Hepatocyte (in vitro differentiated cells): ENCODE measurements around the gene SYT7. TPM values are rescaled to one million over a fixed set of nuclear protein-coding genes. Genes with fewer than 3 reads are reported as not detected.
"Not testable (repeated sequence)": the region's sequence is repeated elsewhere in the genome, so short reads cannot be mapped to it uniquely, and the experiment has no call there.

Experiments
- DNase-seq: peaks from one replicate; pipeline ENCODE4 v3.0.0-alpha.2; 2016; ENCODE audit warnings: low spot score
- H2AFZ ChIP-seq: fragments of 200-600 bp; sonication (generic); 2 replicates; pipeline ENCODE4 v1.6.0; 2016; ENCODE audit warnings: antibody characterized with exemption, mild to moderate bottlenecking
- H3K27ac ChIP-seq: fragments of 200-600 bp; sonication (generic); 2 replicates; pipeline ENCODE4 v1.5.1; 2016; ENCODE audit warnings: mild to moderate bottlenecking
- H3K27me3 ChIP-seq: fragments of 200-600 bp; sonication (generic); 2 replicates; pipeline ENCODE4 v1.6.1; 2016
- H3K36me3 ChIP-seq: fragments of 200-600 bp; sonication (generic); replicated peaks from 2 replicates; pipeline ENCODE4 v1.5.1; 2016; ENCODE audit warnings: low read depth; ENCODE audit not compliant: insufficient read depth
- H3K4me1 ChIP-seq: fragments of 200-600 bp; sonication (generic); 2 replicates; pipeline ENCODE4 v1.5.1; 2016; ENCODE audit warnings: mild to moderate bottlenecking, moderate library complexity; ENCODE audit not compliant: insufficient read depth
- H3K4me2 ChIP-seq: fragments of 200-600 bp; sonication (generic); 2 replicates; pipeline ENCODE4 v1.6.0; 2016
- H3K4me3 ChIP-seq: fragments of 200-600 bp; sonication (generic); 2 replicates; pipeline ENCODE4 v1.5.1; 2016; ENCODE audit warnings: mild to moderate bottlenecking
- H3K79me2 ChIP-seq: fragments of 200-600 bp; sonication (generic); 2 replicates; pipeline ENCODE4 v1.6.0; 2017; ENCODE audit warnings: mild to moderate bottlenecking
- H3K9me2 ChIP-seq: fragments of 200-600 bp; sonication (generic); replicated peaks from 2 replicates; pipeline ENCODE4 v1.6.0; 2017; ENCODE audit warnings: mild to moderate bottlenecking; ENCODE audit not compliant: insufficient read depth
- H3K9me3 ChIP-seq: fragments of 200-600 bp; sonication (generic); 2 replicates; pipeline ENCODE4 v1.5.1; 2016; ENCODE audit warnings: low read depth, mild to moderate bottlenecking
- H4K20me1 ChIP-seq: fragments of 200-600 bp; sonication (generic); 2 replicates; pipeline ENCODE4 v1.6.0; 2016; ENCODE audit warnings: mild to moderate bottlenecking; ENCODE audit not compliant: insufficient read depth, poor library complexity, severe bottlenecking
- CTCF ChIP-seq: fragments of 200-600 bp; sonication (generic); IDR thresholded peaks from 2 replicates; pipeline ENCODE4 v1.5.1; 2016; ENCODE audit warnings: antibody characterized with exemption, mild to moderate bottlenecking; ENCODE audit not compliant: poor library complexity
- EZH2 ChIP-seq: fragments of 200-600 bp; sonication (generic); IDR thresholded peaks from 2 replicates; pipeline ENCODE4 v1.6.1; 2016; ENCODE audit warnings: antibody characterized with exemption, mild to moderate bottlenecking, borderline replicate concordance
- EZH2phosphoT487 ChIP-seq: fragments of 200-600 bp; sonication (generic); IDR thresholded peaks from one replicate; pipeline ENCODE4 v1.6.1; 2018; ENCODE audit warnings: antibody characterized with exemption, mild to moderate bottlenecking, low read depth, moderate library complexity; ENCODE audit not compliant: unreplicated experiment, severe bottlenecking
- WGBS: methylation state at CpG from one replicate; pipeline ENCODE4 v1.1.6; 2016; ENCODE audit warnings: low lambda C conversion rate; ENCODE audit errors: missing lambda C conversion rate; 5-methylcytosine and 5-hydroxymethylcytosine counted together
- polyA plus RNA-seq: library from polyadenylated mRNA; unstranded; fragments of >200 nt; fragmentation: Nextera tagmentation; extraction: Ambion mirVana; gene quantifications from 2 replicates; pipeline ENCODE4 v1.2.1, GENCODE V29; 2016
- total RNA-seq: library from RNA; depleted of rRNA; stranded (reverse); fragments of >200 nt; gene quantifications from 2 replicates; pipeline ENCODE4 v1.2.3, GENCODE V29; 2014

The SYT7 gene
- total and polyA plus RNA-seq, 2 experiments from 2014 or later: 11.3 to 15.5 TPM

- Histone ChIP-seq H3K9me3 (no peaks in the 10 kb centered on the region), H3K27me3 (no peaks in the 10 kb centered on the region), H3K4me2 (no peak overlapping the region), H4K20me1 (no peaks in the 10 kb centered on the region), H3K9me2 (no peaks in the 10 kb centered on the region), H3K79me2 (no peaks in the 10 kb centered on the region), H3K4me1 (no peaks in the 10 kb centered on the region), H2AFZ (no peak overlapping the region), H3K27ac (no peak overlapping the region), H3K36me3 (no peaks in the 10 kb centered on the region), H3K4me3 (no peak overlapping the region)
- no peak for DNase-seq
- WGBS: 67% methylated on average over 15 of the region's 15 CpGs
- TF ChIP-seq EZH2phosphoT487 (no peak), CTCF (no peak), EZH2 (no peak)
Observed at GRCh38 chr11:61480261-61480993, 100.4 kb downstream of the SYT7 start.

- not testable (repeated sequence) for H3K9me2 ChIP-seq, H3K4me2 ChIP-seq, H2AFZ ChIP-seq, H3K36me3 ChIP-seq, H3K4me1 ChIP-seq, H3K79me2 ChIP-seq, H4K20me1 ChIP-seq, H3K27ac ChIP-seq, DNase-seq, H3K4me3 ChIP-seq, H3K9me3 ChIP-seq, H3K27me3 ChIP-seq
- WGBS: 94% methylated on average over 11 of the region's 11 CpGs
Observed at GRCh38 chr11:61479360-61480058, 101.4 kb downstream of the SYT7 start.

- no peak overlapping the region for H3K27ac ChIP-seq
- no peaks in the 10 kb centered on the region for H3K79me2 ChIP-seq
- H2AFZ ChIP-seq: no peak overlapping the region
- no peaks in the 10 kb centered on the region for H3K27me3 ChIP-seq
- peak; percentile 46 for DNase-seq
- H3K36me3 ChIP-seq: no peaks in the 10 kb centered on the region
- no peaks in the 10 kb centered on the region for H3K9me2 ChIP-seq
- H3K4me2 ChIP-seq: peak overlapping the region; percentile 64
- H4K20me1 ChIP-seq: no peaks in the 10 kb centered on the region
- TF ChIP-seq CTCF: peak; percentile 95
- no peak for TF ChIP-seq EZH2phosphoT487
- H3K4me3 ChIP-seq: no peak overlapping the region
- WGBS: 7% methylated on average over 17 of the region's 18 CpGs
- H3K4me1 ChIP-seq: no peaks in the 10 kb centered on the region
- no peaks in the 10 kb centered on the region for H3K9me3 ChIP-seq
Observed at GRCh38 chr11:61477727-61478148, 103.1 kb downstream of the SYT7 start.

- no peaks in the 10 kb centered on the region for H3K27me3 ChIP-seq
- H3K4me2 ChIP-seq: peak overlapping the region; percentile 64
- H4K20me1 ChIP-seq: no peaks in the 10 kb centered on the region
- no peaks in the 10 kb centered on the region for H3K9me3 ChIP-seq
- no peaks in the 10 kb centered on the region for H3K36me3 ChIP-seq
- no peaks in the 10 kb centered on the region for H3K4me1 ChIP-seq
- no peak overlapping the region for H2AFZ ChIP-seq
- WGBS: 73% methylated on average over 8 of the region's 8 CpGs
- no peak overlapping the region for H3K4me3 ChIP-seq
- no peak overlapping the region for H3K27ac ChIP-seq
- TF ChIP-seq EZH2phosphoT487: no peak
- no peak for TF ChIP-seq EZH2
- TF ChIP-seq CTCF: no peak
- no peaks in the 10 kb centered on the region for H3K9me2 ChIP-seq
- no peaks in the 10 kb centered on the region for H3K79me2 ChIP-seq
- DNase-seq: no peak
Observed at GRCh38 chr11:61477126-61477525, 103.8 kb downstream of the SYT7 start.
